Esophagus squamous epithelium (tissue), 4 donors: ENCODE results near the gene FAR1.

Experiments
- CTCF ChIP-seq, 6 experiments: fragments of 450-650 bp in 4 of 6; fragments of 200-600 bp in 2 of 6; sonication (generic) in 2 of 6; IDR thresholded peaks; one replicate each; pipeline ENCODE4 v1.5.1; 2016 to 2019; ENCODE audit warnings: antibody characterized with exemption in 6 of 6, mild to moderate bottlenecking in 4 of 6, moderate library complexity in 4 of 6
- POLR2A ChIP-seq, 4 donors: fragments of 450-650 bp; IDR thresholded peaks; one replicate each; pipeline ENCODE4 v1.6.1; 2017; ENCODE audit warnings: antibody characterized with exemption in 4 of 4, mild to moderate bottlenecking in 4 of 4, moderate library complexity in 3 of 4

- TF ChIP-seq CTCF (IDR thresholded peaks at IDR 0.05) (no peak), POLR2A (IDR thresholded peaks at IDR 0.05) (no peak)
Observed at GRCh38 chr11:13713982-13714381, 45.5 kb downstream of the FAR1 start.
